ENCODE results near the gene SLC35B4. TPM values are rescaled to one million over a fixed set of nuclear protein-coding genes. Genes with fewer than 3 reads are reported as not detected.

Gene SLC35B4, protein sequence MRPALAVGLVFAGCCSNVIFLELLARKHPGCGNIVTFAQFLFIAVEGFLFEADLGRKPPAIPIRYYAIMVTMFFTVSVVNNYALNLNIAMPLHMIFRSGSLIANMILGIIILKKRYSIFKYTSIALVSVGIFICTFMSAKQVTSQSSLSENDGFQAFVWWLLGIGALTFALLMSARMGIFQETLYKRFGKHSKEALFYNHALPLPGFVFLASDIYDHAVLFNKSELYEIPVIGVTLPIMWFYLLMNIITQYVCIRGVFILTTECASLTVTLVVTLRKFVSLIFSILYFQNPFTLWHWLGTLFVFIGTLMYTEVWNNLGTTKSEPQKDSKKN
- 21.0 TPM for total RNA-seq

DNA sequence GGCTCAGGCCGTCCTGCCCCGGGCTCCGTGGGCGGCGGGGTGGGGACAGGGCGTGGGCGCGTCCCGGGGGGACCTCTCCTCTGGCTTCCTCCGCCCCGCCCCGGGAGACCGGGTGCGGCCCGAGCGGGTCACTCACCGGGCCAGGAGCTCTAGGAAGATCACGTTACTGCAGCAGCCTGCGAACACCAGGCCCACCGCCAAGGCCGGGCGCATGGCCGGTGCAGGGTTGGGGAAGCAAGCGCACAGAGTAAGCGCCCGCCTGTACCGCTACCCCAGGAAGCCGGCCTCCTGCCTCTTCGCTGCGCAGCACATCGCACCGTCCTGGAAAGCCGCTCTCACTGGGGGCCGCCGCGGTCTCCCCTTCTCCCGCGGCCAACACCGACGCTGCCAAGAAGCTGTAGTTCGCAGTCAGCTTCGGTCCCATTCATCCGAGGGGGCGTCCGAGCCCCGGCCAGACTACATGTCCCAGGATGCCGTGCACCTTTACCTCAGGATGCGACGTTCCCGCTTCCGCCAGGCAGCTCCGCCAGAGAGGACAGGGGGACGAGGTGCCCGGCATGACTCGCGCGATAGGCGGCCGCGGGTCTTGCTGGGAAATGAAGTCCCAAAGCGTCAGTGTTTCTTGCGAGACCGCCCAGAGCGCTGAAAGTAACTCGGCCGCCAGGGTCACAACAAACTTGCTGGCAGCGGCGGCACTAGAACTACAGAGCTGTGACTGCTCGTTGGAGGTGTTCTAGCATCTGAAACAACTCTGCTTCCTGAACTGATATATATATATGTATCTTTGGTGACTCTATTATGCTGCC lies at the start of gene SLC35B4:
Gene SLC35B4 (minus strand): TSS at position 392 of the 806 bp plus-strand sequence. CDS start 179 bp downstream, at position 213.

Other genes starting within 250 kb of the SLC35B4 start
- 4.7 TPM for gene LRGUK, start 189.6 kb downstream of the SLC35B4 start, total RNA-seq
- 46.8 TPM for gene AKR1B1, start 142.2 kb upstream of the SLC35B4 start, total RNA-seq
- gene AKR1B10, start 210.6 kb upstream of the SLC35B4 start, total RNA-seq: 0.12 TPM
- not detected for gene AKR1B15, start 232.2 kb upstream of the SLC35B4 start, total RNA-seq

Data from metanephros (tissue), 1 donor.